HG02852 (cell line): Measurements from ENCODE around the gene NLGN2.
A peak's percentile ranks its signal among the peaks of the same experiment; 100 is the strongest.

Experiments used
- ATAC-seq: cut with Tn5 transposase; IDR thresholded peaks from one replicate; pipeline ENCODE4 v1.9.1; 2021; ENCODE audit warnings: mild to moderate bottlenecking, moderate library complexity; ENCODE audit not compliant: unreplicated experiment

The NLGN2 gene

GRCh38 chr17:7391307-7391706 lies 16.3 kb upstream of the NLGN2 start:
- ATAC-seq, result no peak

GRCh38 chr17:7392696-7393612 lies 14.7 kb upstream of the NLGN2 start:
- no peak for ATAC-seq

DNA sequence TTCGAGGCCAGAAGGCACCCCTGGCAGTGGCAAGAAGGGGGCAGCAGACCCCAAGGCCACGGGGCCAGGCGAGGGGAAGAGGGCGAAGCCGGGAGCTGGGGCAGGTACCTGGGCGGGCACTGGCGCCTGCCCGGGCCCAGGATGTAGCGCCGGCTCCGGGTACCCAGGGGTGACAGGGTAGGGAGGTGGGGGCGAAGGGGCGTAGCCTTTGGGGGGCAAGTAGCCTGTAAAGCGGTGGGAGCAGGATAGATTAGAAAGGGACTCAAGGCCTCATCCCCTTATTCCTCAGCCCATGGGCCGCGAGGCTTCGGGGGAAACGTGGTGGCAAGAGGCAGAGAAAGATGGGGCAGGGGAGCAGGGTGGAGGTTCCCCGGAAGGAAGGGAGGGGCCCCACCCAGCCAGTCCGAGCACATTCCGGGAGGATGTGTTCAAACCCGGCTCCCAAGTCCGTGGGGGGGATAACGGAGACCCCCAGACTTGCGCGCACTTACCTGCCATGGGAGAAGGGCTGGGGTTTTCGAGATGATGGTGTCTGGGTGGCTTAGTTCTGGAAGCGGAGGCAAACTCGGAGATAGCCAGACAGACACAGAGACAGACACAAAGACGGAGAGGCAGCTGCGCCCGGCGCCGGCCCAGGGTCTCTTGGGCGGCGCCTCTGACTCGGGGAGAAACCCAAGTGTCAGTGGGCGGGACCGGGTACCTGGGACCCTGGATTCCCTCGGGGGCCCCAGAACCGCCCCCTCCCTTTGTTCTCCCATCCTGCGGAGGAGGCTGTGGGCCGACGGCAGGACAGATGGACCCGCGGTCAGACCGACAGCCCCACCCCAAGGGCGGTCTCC lies 13.8 kb upstream of the NLGN2 start:
- peak; percentile 45 for ATAC-seq

DNA sequence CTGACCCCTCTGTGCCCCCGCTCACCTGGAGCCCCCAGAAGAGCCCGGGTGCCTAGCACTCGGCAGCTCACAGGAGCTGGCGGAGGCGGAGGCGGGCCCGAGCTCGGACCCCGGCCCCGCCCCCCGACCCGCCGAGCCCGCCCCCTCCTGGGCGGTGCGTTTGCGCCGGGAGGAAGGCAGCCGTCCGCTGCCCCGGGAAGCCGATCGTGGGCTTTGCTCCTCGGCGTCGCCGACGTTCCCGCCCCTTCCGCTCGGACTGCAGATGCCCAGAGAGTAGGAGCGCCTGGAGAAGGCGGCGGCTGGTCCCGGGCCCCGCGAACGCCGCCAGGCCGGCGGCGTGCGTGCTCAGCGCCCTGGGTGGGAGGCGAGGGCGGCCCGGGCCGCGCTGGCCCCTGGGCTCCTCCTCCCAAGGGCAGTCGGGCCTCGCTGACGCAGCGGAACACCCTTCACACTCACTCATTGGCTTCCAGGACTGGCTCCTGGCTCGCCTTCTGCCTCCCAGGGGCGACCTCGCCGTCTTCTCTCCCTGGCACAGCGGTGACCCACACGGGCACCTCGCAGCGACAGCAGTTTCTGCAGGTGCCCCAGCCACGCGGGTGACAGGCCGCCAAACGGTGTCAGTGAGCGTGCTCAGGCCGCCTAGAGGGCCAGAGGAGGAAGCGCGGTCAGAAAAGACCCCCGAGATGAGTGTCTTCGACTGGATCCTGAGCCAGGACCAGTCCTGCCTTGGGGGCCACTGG lies 13.0 kb upstream of the NLGN2 start, which contains the start of gene PLSCR3:
Gene PLSCR3 (minus strand): TSS at position 74 of the 740 bp plus-strand sequence. CDS start 415 bp downstream, outside the sequence.
- ATAC-seq, result peak; percentile 75

DNA sequence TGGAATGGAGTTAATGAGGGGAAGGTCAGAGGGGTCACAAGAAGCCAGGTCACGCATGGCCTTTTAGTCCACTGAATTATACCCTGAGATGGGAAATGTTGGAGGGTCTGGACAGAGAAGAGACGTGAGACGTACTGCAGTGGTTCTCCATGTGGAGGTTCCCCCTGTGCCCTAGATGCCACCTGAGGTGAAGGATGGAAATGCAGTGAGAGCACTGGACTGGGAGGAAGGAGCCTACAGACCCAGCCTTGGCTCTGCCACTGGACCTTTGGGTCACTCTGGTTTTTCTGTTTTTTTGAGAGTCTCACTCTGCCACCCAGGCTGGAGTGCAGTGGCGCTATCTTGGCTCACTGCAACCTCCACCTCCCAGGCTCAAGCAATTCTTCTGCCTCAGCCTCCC lies 11.5 kb upstream of the NLGN2 start:
- no peak for ATAC-seq

- ATAC-seq, result no peak
Observed at GRCh38 chr17:7398612-7399011, 9.0 kb upstream of the NLGN2 start.

DNA sequence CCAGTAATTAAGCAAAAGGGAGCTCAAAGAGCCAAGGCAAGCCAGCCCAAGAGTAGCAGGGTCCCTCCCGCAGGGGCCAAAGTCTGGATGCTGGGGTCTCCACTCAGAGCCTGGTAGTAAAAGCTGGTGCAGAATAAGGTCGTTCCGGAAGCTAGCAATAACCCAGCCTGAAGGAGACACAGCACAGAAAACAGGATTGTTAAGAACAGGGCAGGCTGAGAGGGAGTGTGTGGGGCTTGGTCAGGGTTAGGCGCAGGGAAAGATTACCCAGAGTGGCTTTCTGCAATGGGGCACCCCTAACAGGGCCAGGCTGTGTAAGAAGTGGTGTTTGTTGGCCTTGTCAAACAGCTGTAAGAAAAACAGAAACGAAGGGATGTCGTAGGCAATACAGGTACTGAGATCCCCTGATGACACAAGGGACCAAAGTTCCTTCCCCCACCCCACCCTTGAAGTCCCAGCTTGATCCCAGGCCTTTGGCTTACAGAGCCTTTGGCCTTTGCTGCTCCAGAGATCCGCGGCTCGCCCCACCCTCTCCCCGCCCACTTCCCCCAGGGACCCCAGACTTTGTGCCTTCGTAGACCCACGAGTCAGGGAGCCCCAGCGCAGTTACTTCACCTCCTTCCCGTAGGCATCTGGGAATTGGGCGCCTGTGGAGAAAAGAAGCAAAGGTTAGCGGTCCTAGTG lies 4.5 kb upstream of the NLGN2 start:
- no peak for ATAC-seq

DNA sequence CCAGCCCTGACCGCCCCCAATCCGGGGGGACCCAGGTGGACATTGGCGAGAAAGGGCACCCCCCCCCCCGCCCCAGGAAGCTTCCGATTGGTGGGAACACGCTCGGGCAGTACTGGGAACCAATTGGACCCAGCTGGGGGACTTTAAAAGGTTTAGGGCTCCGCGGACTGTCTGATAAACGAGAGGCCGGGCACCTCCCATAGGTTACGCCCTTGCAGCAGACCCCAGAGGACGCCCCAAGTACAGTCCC lies 4.0 kb upstream of the NLGN2 start:
- no peak for ATAC-seq

GRCh38 chr17:7403977-7404736 lies 3.5 kb upstream of the NLGN2 start, which contains the start of gene TMEM256:
Gene TMEM256, minus strand, starts transcription at chr17:7404097. Its CDS starts 13 bp downstream, at chr17:7404084.
- ATAC-seq, result peak; percentile 93

DNA sequence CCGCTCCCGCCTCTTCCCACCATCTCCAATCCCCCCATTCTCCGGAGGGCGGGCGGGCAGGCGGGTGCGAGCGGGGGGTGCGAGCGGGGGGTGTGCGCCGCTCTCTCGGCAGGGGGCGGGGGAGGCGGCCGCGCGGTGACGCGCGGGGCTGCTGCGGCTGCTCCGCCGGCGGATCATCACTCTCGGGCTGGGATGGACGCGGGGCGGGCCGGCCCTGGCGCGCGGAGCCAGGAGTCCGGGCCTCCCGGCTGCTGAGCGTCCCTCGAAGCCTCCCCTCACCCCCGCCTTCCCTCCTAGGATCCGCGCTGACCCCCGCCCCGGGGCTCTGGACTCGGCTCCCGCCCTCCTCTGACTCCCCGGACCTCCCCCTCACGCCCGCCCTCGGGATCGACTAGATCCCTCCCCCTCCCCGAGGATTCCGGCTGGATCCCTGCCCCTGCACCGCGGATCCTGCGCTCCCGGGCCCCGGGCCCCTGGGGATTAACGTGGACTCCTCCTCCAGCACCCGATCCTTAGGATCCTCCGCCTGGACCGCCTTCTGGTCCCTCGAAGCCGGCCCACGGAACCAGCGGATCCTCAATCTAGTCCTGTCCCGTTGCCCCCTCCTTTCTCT lies 2.8 kb upstream of the NLGN2 start:
- peak; percentile 2 for ATAC-seq

GRCh38 chr17:7405350-7406234 lies 2.1 kb upstream of the NLGN2 start:
- ATAC-seq, result no peak

GRCh38 chr17:7406235-7406825 lies 1.3 kb upstream of the NLGN2 start:
- ATAC-seq, result no peak

DNA sequence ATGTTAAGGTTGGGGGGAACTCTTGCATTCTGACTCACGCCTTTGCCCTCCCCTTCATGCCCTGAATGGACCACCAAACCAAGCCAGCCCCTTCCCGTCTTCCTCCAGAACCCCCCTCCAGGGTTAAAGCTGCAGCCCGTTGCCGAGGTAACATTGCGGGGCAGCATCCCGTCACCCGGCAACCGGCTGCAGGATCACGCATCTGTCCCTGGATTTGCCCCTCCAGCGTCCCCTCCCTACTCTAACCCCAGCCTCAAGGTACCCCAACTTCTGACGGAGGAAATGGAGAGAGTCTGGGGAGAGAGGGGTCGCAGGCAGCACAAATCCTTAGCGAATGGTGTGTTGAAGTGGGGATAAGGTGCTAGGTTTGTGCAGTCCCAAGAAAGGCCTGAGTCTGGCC lies 563 bp upstream of the NLGN2 start:
- ATAC-seq, result no peak

- ATAC-seq, result no peak
Observed at GRCh38 chr17:7408252-7408727, 645 bp downstream of the NLGN2 start.

GRCh38 chr17:7408863-7409262 lies 1.2 kb downstream of the NLGN2 start:
- ATAC-seq, result no peak

DNA sequence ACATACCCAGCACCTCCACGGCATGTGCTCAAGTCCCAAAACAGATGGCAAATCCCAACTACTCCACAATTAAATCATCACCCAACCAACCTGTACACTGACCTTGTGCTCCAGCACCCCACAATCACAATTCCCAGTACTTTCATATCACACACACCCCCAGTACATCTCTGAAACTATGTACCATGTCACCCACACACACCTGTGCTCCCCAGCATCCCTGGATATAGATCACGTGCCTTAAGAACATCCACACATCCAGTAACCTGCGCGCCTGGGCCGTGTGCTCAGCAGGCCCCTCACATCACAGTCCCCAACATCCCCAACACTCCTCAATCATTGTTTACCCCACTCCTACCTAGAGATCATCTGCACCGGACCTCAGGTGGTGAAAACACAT lies 2.1 kb downstream of the NLGN2 start:
- ATAC-seq, result no peak

- ATAC-seq, result no peak
Observed at GRCh38 chr17:7410634-7411426, 3.2 kb downstream of the NLGN2 start.
